Measurements from ENCODE around the gene ESYT1. TPM values are rescaled to one million over a fixed set of nuclear protein-coding genes. Genes with fewer than 3 reads are reported as not detected.

ESYT1 gene
- polyA plus RNA-seq: 156 TPM

GRCh38 chr12:56127888-56128669, at the start of gene ESYT1:
TSS of gene ESYT1 (plus strand) at chr12:56128267. CDS start at chr12:56128320, 53 bp downstream.
- Mint-ChIP-seq H3K4me3 (peak within 1 kb of the TSS; percentile 93 to 99 (median 98)), H3K36me3 (peaks cover 9% of the 10 kb centered on the region), H3K27me3 (peaks cover 2% of the 10 kb centered on the region), H3K9me3 (no peaks in the 10 kb centered on the region), H3K27ac (peak within 1 kb of the TSS; percentile 92 to 98 (median 95)), H3K4me1 (peaks cover 32 to 39% (median 33%) of the 10 kb centered on the region in 3 donors)

- peak overlapping the region; percentile 78 to 93 (median 88) for H3K4me3 Mint-ChIP-seq
- no peaks in the 10 kb centered on the region for H3K36me3 Mint-ChIP-seq
- H3K4me1 Mint-ChIP-seq: peaks cover 0 to 10% (median 1%) of the 10 kb centered on the region in 3 donors
- H3K27ac Mint-ChIP-seq: no peak overlapping the region
- no peaks in the 10 kb centered on the region for H3K9me3 Mint-ChIP-seq
- H3K27me3 Mint-ChIP-seq: peaks cover 18% of the 10 kb centered on the region
Observed at GRCh38 chr12:56078427-56078826, 49.6 kb upstream of the ESYT1 start.

- Mint-ChIP-seq H3K4me3 (peak overlapping the region; percentile 78 to 93 (median 88)), H3K9me3 (no peaks in the 10 kb centered on the region), H3K27ac (no peak overlapping the region), H3K36me3 (no peaks in the 10 kb centered on the region), H3K4me1 (peaks cover 0 to 10% (median 1%) of the 10 kb centered on the region in 3 donors), H3K27me3 (peaks cover 18% of the 10 kb centered on the region)
Observed at GRCh38 chr12:56078931-56079722, 48.9 kb upstream of the ESYT1 start.

- peaks cover 0 to 10% (median 1%) of the 10 kb centered on the region in 3 donors for H3K4me1 Mint-ChIP-seq
- peak within 1 kb of the TSS; percentile 78 to 93 (median 88) for H3K4me3 Mint-ChIP-seq
- no peaks in the 10 kb centered on the region for H3K9me3 Mint-ChIP-seq
- no peak within 1 kb of the TSS for H3K27ac Mint-ChIP-seq
- peaks cover 18% of the 10 kb centered on the region for H3K27me3 Mint-ChIP-seq
- H3K36me3 Mint-ChIP-seq: no peaks in the 10 kb centered on the region
Observed at GRCh38 chr12:56079723-56080555, 48.1 kb upstream of the ESYT1 start, which contains the start of gene ERBB3. TSS of gene ERBB3 (plus strand) at chr12:56080165. CDS start at chr12:56080301, 136 bp downstream.

GRCh38 chr12:56080556-56081138, 47.4 kb upstream of the ESYT1 start:
- Mint-ChIP-seq H3K9me3 (no peaks in the 10 kb centered on the region), H3K36me3 (no peaks in the 10 kb centered on the region), H3K4me3 (peak overlapping the region; percentile 78 to 92 (median 86)), H3K27me3 (peaks cover 18% of the 10 kb centered on the region), H3K27ac (no peak overlapping the region), H3K4me1 (peaks cover 0 to 10% (median 1%) of the 10 kb centered on the region in 3 donors)

- Mint-ChIP-seq H3K36me3 (no peaks in the 10 kb centered on the region), H3K9me3 (no peaks in the 10 kb centered on the region), H3K27me3 (peaks cover 18% of the 10 kb centered on the region), H3K27ac (no peak overlapping the region), H3K4me1 (peaks cover 0 to 10% (median 1%) of the 10 kb centered on the region in 3 donors), H3K4me3 (peak overlapping the region in 3 of 4 donors; percentile 45 to 78 (median 63))
Observed at GRCh38 chr12:56081393-56082347, 46.4 kb upstream of the ESYT1 start.

GRCh38 chr12:56082382-56082781, 45.7 kb upstream of the ESYT1 start:
- Mint-ChIP-seq H3K9me3 (no peaks in the 10 kb centered on the region), H3K27me3 (peaks cover 18% of the 10 kb centered on the region), H3K4me3 (peak overlapping the region in 1 of 4 donors; percentile 57), H3K4me1 (peaks cover 0 to 10% (median 1%) of the 10 kb centered on the region in 3 donors), H3K27ac (no peak overlapping the region), H3K36me3 (no peaks in the 10 kb centered on the region)

- Mint-ChIP-seq H3K9me3 (no peaks in the 10 kb centered on the region), H3K36me3 (no peaks in the 10 kb centered on the region), H3K4me1 (peaks cover 0 to 10% (median 1%) of the 10 kb centered on the region in 3 donors), H3K4me3 (no peak overlapping the region), H3K27ac (no peak overlapping the region), H3K27me3 (peaks cover 18% of the 10 kb centered on the region)
Observed at GRCh38 chr12:56082967-56083366, 45.1 kb upstream of the ESYT1 start.

GRCh38 chr12:56084958-56085543, 43.0 kb upstream of the ESYT1 start:
- H3K9me3 Mint-ChIP-seq: no peaks in the 10 kb centered on the region
- H3K4me1 Mint-ChIP-seq: peaks cover 0 to 1% (median 0%) of the 10 kb centered on the region in 3 donors
- no peaks in the 10 kb centered on the region for H3K36me3 Mint-ChIP-seq
- no peak overlapping the region for H3K4me3 Mint-ChIP-seq
- peaks cover 13% of the 10 kb centered on the region for H3K27me3 Mint-ChIP-seq
- H3K27ac Mint-ChIP-seq: no peak overlapping the region

GRCh38 chr12:56086096-56086495, 42.0 kb upstream of the ESYT1 start:
- Mint-ChIP-seq H3K27me3 (peaks cover 9% of the 10 kb centered on the region), H3K9me3 (no peaks in the 10 kb centered on the region), H3K4me1 (no peaks in the 10 kb centered on the region), H3K27ac (no peak overlapping the region), H3K36me3 (no peaks in the 10 kb centered on the region), H3K4me3 (no peak overlapping the region)

- H3K4me3 Mint-ChIP-seq: no peak overlapping the region
- peaks cover 6% of the 10 kb centered on the region for H3K27me3 Mint-ChIP-seq
- H3K9me3 Mint-ChIP-seq: no peaks in the 10 kb centered on the region
- H3K36me3 Mint-ChIP-seq: no peaks in the 10 kb centered on the region
- no peak overlapping the region for H3K27ac Mint-ChIP-seq
- no peaks in the 10 kb centered on the region for H3K4me1 Mint-ChIP-seq
Observed at GRCh38 chr12:56086608-56087007, 41.5 kb upstream of the ESYT1 start.

- Mint-ChIP-seq H3K36me3 (no peaks in the 10 kb centered on the region), H3K4me1 (no peaks in the 10 kb centered on the region), H3K4me3 (no peak overlapping the region), H3K27me3 (peaks cover 3% of the 10 kb centered on the region), H3K27ac (no peak overlapping the region), H3K9me3 (no peaks in the 10 kb centered on the region)
Observed at GRCh38 chr12:56087220-56087619, 40.8 kb upstream of the ESYT1 start.

GRCh38 chr12:56097738-56098137, 30.3 kb upstream of the ESYT1 start:
- Mint-ChIP-seq H3K4me3 (no peak overlapping the region), H3K4me1 (peaks cover 0 to 4% (median 0%) of the 10 kb centered on the region in 3 donors), H3K27ac (peak overlapping the region in 1 of 3 donors; percentile 13), H3K36me3 (no peaks in the 10 kb centered on the region), H3K9me3 (no peaks in the 10 kb centered on the region), H3K27me3 (peaks cover 19% of the 10 kb centered on the region)
